ENCODE measurements around the gene IRF2BPL.
"Not testable (repeated sequence)": the region's sequence is repeated elsewhere in the genome, so short reads cannot be mapped to it uniquely, and the experiment has no call there.

Gene IRF2BPL

GRCh38 chr14:77023001-77023996 is 5.2 kb downstream of the IRF2BPL start:
- H3K4me3 Mint-ChIP-seq, result no peak overlapping the region
- H3K36me3 Mint-ChIP-seq (ENCODE audit: low read depth), result peaks cover 47% of the 10 kb centered on the region
- H3K27ac Mint-ChIP-seq, result no peak overlapping the region
- H3K27me3 Mint-ChIP-seq, result no peaks in the 10 kb centered on the region
- intact Hi-C loops (cut with micrococcal nuclease), result loop anchor here (10.0 kb wide), 1 partner anchor 108 kb away; no protein-coding TSS in a partner anchor
- peaks cover 29% of the 10 kb centered on the region for H3K4me1 Mint-ChIP-seq (ENCODE audit: low read depth)
- H3K9me3 Mint-ChIP-seq, result no peaks in the 10 kb centered on the region

GRCh38 chr14:77022236-77022852 is 6.2 kb downstream of the IRF2BPL start:
- intact Hi-C loops (cut with micrococcal nuclease), result loop anchor here (10.0 kb wide), 1 partner anchor 108 kb away; no protein-coding TSS in a partner anchor
- Mint-ChIP-seq H3K27ac (no peak overlapping the region), H3K4me3 (no peak overlapping the region), H3K36me3 (ENCODE audit: low read depth) (peaks cover 47% of the 10 kb centered on the region), H3K4me1 (ENCODE audit: low read depth) (peaks cover 36% of the 10 kb centered on the region), H3K27me3 (no peaks in the 10 kb centered on the region), H3K9me3 (no peaks in the 10 kb centered on the region)

- not testable (repeated sequence) for H3K27me3 Mint-ChIP-seq, H3K9me3 Mint-ChIP-seq, H3K4me3 Mint-ChIP-seq, H3K27ac Mint-ChIP-seq
- intact Hi-C loops (cut with micrococcal nuclease), result loop anchor here (10.0 kb wide), 1 partner anchor 107 kb away; no protein-coding TSS in a partner anchor
- H3K36me3 Mint-ChIP-seq (ENCODE audit: low read depth), result peaks cover 38% of the 10 kb centered on the region
- H3K4me1 Mint-ChIP-seq (ENCODE audit: low read depth), result peaks cover 36% of the 10 kb centered on the region
Measured at GRCh38 chr14:77021424-77021823, 7.1 kb downstream of the IRF2BPL start.

- Mint-ChIP-seq H3K27me3 (no peaks in the 10 kb centered on the region), H3K4me1 (ENCODE audit: low read depth) (peaks cover 18% of the 10 kb centered on the region), H3K36me3 (ENCODE audit: low read depth) (peaks cover 14% of the 10 kb centered on the region), H3K27ac (no peak overlapping the region), H3K9me3 (no peaks in the 10 kb centered on the region), H3K4me3 (no peak overlapping the region)
- intact Hi-C loops (cut with micrococcal nuclease), result loop anchor here (5.0 kb wide), 1 partner anchor 34 kb away; no protein-coding TSS in a partner anchor
Measured at GRCh38 chr14:77018785-77019184, 9.7 kb downstream of the IRF2BPL start.

GRCh38 chr14:77017666-77018065 is 10.8 kb downstream of the IRF2BPL start:
- Mint-ChIP-seq H3K9me3 (no peaks in the 10 kb centered on the region), H3K36me3 (ENCODE audit: low read depth) (peaks cover 3% of the 10 kb centered on the region), H3K4me1 (ENCODE audit: low read depth) (peaks cover 19% of the 10 kb centered on the region), H3K4me3 (no peak overlapping the region), H3K27ac (no peak overlapping the region), H3K27me3 (peaks cover 2% of the 10 kb centered on the region)
- intact Hi-C loops (cut with micrococcal nuclease), result loop anchor here (5.0 kb wide), 1 partner anchor 35 kb away; no protein-coding TSS in a partner anchor

DNA sequence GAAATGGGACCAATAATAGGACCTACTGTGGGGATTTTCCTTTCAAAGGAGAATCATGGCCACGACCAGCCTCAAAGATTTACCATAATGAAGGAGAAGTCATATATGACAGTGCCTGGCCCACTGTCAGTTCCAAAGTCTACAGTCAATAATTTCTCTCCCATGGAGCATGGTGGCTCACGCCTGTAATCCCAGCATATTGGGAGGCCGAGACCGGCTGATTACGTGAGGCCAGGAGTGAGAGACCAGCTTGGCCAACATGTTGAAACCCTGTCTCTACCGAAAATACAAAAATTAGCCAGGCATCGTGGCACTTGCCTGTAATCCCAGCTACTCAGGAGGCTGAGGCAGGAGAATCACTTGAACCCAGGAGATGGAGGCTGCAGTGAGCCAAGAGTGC is 13.8 kb downstream of the IRF2BPL start:
- Mint-ChIP-seq H3K9me3 (no peaks in the 10 kb centered on the region), H3K27ac (no peak overlapping the region), H3K36me3 (ENCODE audit: low read depth) (no peaks in the 10 kb centered on the region), H3K4me1 (ENCODE audit: low read depth) (peaks cover 33% of the 10 kb centered on the region), H3K4me3 (no peak overlapping the region), H3K27me3 (peaks cover 15% of the 10 kb centered on the region)
- intact Hi-C loops (cut with micrococcal nuclease), result loop anchor here (5.0 kb wide), 1 partner anchor 38 kb away; no protein-coding TSS in a partner anchor

GRCh38 chr14:77014004-77014604 is 14.4 kb downstream of the IRF2BPL start:
- Mint-ChIP-seq H3K27ac (no peak overlapping the region), H3K4me1 (ENCODE audit: low read depth) (peaks cover 33% of the 10 kb centered on the region), H3K9me3 (no peaks in the 10 kb centered on the region), H3K36me3 (ENCODE audit: low read depth) (no peaks in the 10 kb centered on the region), H3K27me3 (peaks cover 15% of the 10 kb centered on the region), H3K4me3 (no peak overlapping the region)
- intact Hi-C loops (cut with micrococcal nuclease), result no loop called here

DNA sequence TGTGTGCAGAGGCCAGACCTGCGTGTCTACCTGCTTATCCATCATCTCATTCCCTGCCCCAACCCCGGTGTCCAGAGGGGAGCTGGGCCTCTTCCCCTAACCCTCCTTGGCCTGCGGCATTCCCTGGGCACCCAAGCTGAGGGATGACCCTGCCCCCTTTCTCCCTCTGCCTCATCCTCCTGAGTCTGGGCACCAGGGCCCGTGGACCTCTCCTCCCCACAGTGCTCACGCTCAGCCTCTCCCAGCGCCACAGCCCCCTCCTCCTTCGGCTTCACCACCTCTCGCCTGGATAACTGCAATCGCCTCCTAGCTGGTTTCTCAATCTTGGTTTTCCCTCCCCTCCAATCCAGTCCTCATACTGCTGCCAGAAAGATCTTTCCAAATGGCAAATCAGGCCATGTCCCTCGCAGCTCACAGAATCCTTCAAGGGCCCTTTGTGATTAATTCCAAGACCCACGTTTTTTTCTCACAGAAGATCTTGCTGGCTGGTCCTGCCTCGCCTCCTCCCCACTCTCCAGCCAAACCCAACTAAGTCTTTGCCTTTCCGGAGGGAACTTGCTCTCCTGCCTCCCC is 16.2 kb downstream of the IRF2BPL start:
- no peaks in the 10 kb centered on the region for H3K36me3 Mint-ChIP-seq (ENCODE audit: low read depth)
- intact Hi-C loops (cut with micrococcal nuclease), result no loop called here
- H3K4me3 Mint-ChIP-seq, result no peak overlapping the region
- peaks cover 15% of the 10 kb centered on the region for H3K27me3 Mint-ChIP-seq
- no peaks in the 10 kb centered on the region for H3K9me3 Mint-ChIP-seq
- H3K4me1 Mint-ChIP-seq (ENCODE audit: low read depth), result peaks cover 21% of the 10 kb centered on the region
- peak overlapping the region; percentile 19 for H3K27ac Mint-ChIP-seq

- no peaks in the 10 kb centered on the region for H3K36me3 Mint-ChIP-seq (ENCODE audit: low read depth)
- intact Hi-C loops (cut with micrococcal nuclease), result no loop called here
- peaks cover 31% of the 10 kb centered on the region for H3K4me1 Mint-ChIP-seq (ENCODE audit: low read depth)
- no peak overlapping the region for H3K27ac Mint-ChIP-seq
- H3K27me3 Mint-ChIP-seq, result peaks cover 15% of the 10 kb centered on the region
- no peak overlapping the region for H3K4me3 Mint-ChIP-seq
- H3K9me3 Mint-ChIP-seq, result no peaks in the 10 kb centered on the region
Measured at GRCh38 chr14:77011245-77011644, 17.3 kb downstream of the IRF2BPL start.

- Mint-ChIP-seq H3K9me3 (no peaks in the 10 kb centered on the region), H3K27ac (no peak overlapping the region), H3K27me3 (peaks cover 15% of the 10 kb centered on the region), H3K36me3 (ENCODE audit: low read depth) (no peaks in the 10 kb centered on the region), H3K4me3 (no peak overlapping the region), H3K4me1 (ENCODE audit: low read depth) (peaks cover 43% of the 10 kb centered on the region)
- intact Hi-C loops (cut with micrococcal nuclease), result no loop called here
Measured at GRCh38 chr14:77009014-77009413, 19.5 kb downstream of the IRF2BPL start.

DNA sequence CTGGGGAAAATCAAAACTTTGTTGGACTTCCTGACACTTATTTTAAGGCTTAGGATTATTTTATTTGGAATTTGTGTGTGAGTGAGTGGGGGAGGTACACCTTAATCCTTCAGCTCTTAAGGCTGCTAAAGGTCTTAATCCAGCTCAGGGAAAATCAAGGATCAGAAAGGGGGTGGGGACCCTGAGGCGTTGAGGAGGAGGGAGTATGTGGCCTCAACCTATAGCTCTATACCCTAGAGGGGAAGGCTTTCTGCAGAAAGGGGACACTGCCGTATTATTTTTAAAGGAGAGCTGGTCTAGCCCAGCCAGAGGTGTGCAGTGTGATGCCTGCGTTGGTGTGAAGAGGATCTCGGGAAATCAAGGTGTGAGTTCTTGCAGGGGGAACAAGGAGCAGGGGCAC is 20.0 kb downstream of the IRF2BPL start:
- intact Hi-C loops (cut with micrococcal nuclease), result no loop called here
- no peak overlapping the region for H3K4me3 Mint-ChIP-seq
- no peaks in the 10 kb centered on the region for H3K36me3 Mint-ChIP-seq (ENCODE audit: low read depth)
- H3K27ac Mint-ChIP-seq, result peak overlapping the region; percentile 41
- H3K9me3 Mint-ChIP-seq, result no peaks in the 10 kb centered on the region
- H3K4me1 Mint-ChIP-seq (ENCODE audit: low read depth), result peaks cover 43% of the 10 kb centered on the region
- peaks cover 15% of the 10 kb centered on the region for H3K27me3 Mint-ChIP-seq

DNA sequence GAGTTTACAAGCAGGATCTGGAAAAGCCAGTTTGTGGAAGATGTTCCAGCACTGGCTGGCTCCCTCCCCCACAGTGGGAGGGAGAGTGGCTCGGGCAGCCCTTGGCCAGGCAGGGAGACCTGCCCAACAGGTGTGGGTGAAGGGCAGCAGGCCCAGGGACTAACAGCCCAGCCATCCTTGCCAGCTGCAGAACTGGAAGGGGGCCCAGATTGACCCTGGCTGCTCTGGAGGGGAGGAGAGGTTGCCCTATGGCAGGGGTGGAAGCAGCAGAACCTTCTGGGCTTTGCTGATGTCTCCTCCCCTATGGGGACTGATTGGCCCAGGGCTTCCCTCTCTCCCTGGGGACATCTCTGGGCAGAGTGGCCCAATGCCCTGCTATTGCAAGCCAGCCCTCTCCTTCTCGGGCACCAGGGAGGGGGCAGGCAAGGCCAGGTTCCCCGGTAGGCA is 20.5 kb downstream of the IRF2BPL start:
- intact Hi-C loops (cut with micrococcal nuclease), result no loop called here
- Mint-ChIP-seq H3K27me3 (peaks cover 14% of the 10 kb centered on the region), H3K9me3 (no peaks in the 10 kb centered on the region), H3K27ac (peak overlapping the region; percentile 41), H3K36me3 (ENCODE audit: low read depth) (no peaks in the 10 kb centered on the region), H3K4me1 (ENCODE audit: low read depth) (peaks cover 39% of the 10 kb centered on the region), H3K4me3 (no peak overlapping the region)

DNA sequence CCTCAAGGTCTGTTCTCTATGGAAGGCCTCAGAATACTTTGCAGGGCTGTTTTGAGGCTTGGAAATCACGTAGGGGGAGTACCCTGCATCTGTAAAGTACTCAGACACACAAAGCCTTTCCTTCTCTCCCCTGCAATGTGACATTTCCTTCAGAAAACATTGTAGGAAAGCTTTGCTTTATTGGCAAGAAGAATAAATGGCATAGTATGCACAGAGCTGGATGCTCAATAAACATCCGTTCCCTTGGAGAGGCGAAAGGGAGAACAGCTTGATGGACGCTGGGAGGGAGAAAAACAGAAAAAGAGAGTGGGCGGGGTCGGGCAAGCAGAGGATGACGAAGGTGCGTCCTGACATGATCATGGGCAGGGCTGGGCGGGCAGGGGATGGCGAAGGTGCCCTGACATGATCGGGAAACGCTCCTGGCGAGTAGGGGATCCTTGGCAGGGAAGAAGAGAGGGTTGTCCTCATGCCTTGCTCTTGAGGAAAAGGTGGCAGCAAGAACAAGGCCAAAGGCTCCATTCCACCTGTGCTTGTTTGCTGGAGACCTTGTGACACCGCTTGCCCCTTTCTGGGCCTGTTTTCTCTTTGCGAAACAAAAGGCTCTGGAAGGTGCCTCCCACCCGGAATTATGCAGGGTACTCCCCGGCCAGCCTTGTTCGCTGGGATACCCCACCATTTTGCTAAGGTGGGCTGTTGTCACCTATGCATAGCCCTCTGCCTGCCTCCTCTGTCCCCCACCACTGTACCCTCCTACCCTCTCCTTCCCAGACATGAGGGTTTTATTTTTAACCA is 21.1 kb downstream of the IRF2BPL start:
- Mint-ChIP-seq H3K27ac (peak overlapping the region; percentile 5), H3K4me1 (ENCODE audit: low read depth) (peaks cover 33% of the 10 kb centered on the region)

More for the DNA sequence above, 21.1 kb downstream of the IRF2BPL start:
- Mint-ChIP-seq H3K36me3 (ENCODE audit: low read depth) (no peaks in the 10 kb centered on the region), H3K27me3 (peaks cover 14% of the 10 kb centered on the region), H3K9me3 (no peaks in the 10 kb centered on the region), H3K4me3 (no peak overlapping the region)
- intact Hi-C loops (cut with micrococcal nuclease), result no loop called here

Data from dendritic cell treated with granulocyte-macrophage colony-stimulating factor and Interleukin-4, amounts not matched to agents 40 ng/mL and 50 ng/mL, for 4 days (primary cell).